Upper lobe of right lung (tissue), 1 donor: ENCODE data around the gene PPP1R27. TPM values are rescaled to one million over a fixed set of nuclear protein-coding genes. Genes with fewer than 3 reads are reported as not detected.
A peak's percentile ranks its signal among the peaks of the same experiment; 100 is the strongest.

Source experiments
- ATAC-seq: fragments of 200-7000 bp; cut with Tn5 transposase; one replicate; pipeline ENCODE4 v1.9.1; 2020; ENCODE audit warnings: mild to moderate bottlenecking, moderate library complexity
- DNase-seq: peaks from one replicate; pipeline ENCODE4 v3.0.0-alpha.2; 2020
- H3K27ac ChIP-seq: fragments of 200-600 bp; one replicate; pipeline ENCODE4 v1.8.0; 2022
- H3K27me3 ChIP-seq: fragments of 200-600 bp; one replicate; pipeline ENCODE4 v1.8.0; 2022; ENCODE audit warnings: mild to moderate bottlenecking
- H3K36me3 ChIP-seq: fragments of 200-600 bp; one replicate; pipeline ENCODE4 v1.8.0; 2022
- H3K4me1 ChIP-seq: fragments of 200-600 bp; one replicate; pipeline ENCODE4 v1.8.0; 2022
- H3K4me3 ChIP-seq: fragments of 200-600 bp; one replicate; pipeline ENCODE4 v1.8.0; 2022; ENCODE audit warnings: mild to moderate bottlenecking
- H3K9me3 ChIP-seq: fragments of 200-600 bp; one replicate; pipeline ENCODE4 v1.8.0; 2022
- CTCF ChIP-seq: fragments of 200-600 bp; IDR thresholded peaks from one replicate; pipeline ENCODE4 v1.8.0; 2022; ENCODE audit warnings: antibody characterized with exemption
- intact Hi-C: fragments of 100-400 bp; cut with DNase I; formaldehyde crosslinking; loops from one replicate; pipeline ENCODE4 v1.11.0; 2022
- total RNA-seq: library from RNA; stranded (reverse); fragmentation: NEBNext Ultra II Directional; extraction: Animal tissue kit (Norgen Biotek cat#: 25700); gene quantifications from one replicate; pipeline ENCODE4 v1.2.1, GENCODE V29; 2021
- donor health status: DM: no; HTN: yes; CAD: no; lungs with severe emphysema.

The PPP1R27 gene
- total RNA-seq, 1 donor from 2014 or later: not detected

GRCh38 chr17:81863833-81864768, 29.3 kb upstream of the PPP1R27 start:
- H3K9me3 ChIP-seq: no peaks in the 10 kb centered on the region
- H3K36me3 ChIP-seq: peaks cover 13% of the 10 kb centered on the region
- TF ChIP-seq CTCF: no peak
- DNase-seq: no peak
- H3K27me3 ChIP-seq: no peaks in the 10 kb centered on the region
- H3K4me1 ChIP-seq: peaks cover 33% of the 10 kb centered on the region
- intact Hi-C loops: no loop called here
- H3K4me3 ChIP-seq: no peak overlapping the region
- no peak for ATAC-seq
- H3K27ac ChIP-seq: no peak overlapping the region

- peaks cover 13% of the 10 kb centered on the region for H3K36me3 ChIP-seq
- H3K4me1 ChIP-seq: peaks cover 33% of the 10 kb centered on the region
- no peak overlapping the region for H3K4me3 ChIP-seq
- no peak for DNase-seq
- H3K9me3 ChIP-seq: no peaks in the 10 kb centered on the region
- ATAC-seq: no peak
- no peak for TF ChIP-seq CTCF
- no peak overlapping the region for H3K27ac ChIP-seq
- intact Hi-C loops: no loop called here
- no peaks in the 10 kb centered on the region for H3K27me3 ChIP-seq
Measured at GRCh38 chr17:81863123-81863675, 28.3 kb upstream of the PPP1R27 start.

- Histone ChIP-seq H3K27me3 (no peaks in the 10 kb centered on the region), H3K9me3 (no peaks in the 10 kb centered on the region), H3K4me3 (peak overlapping the region; percentile 67), H3K27ac (peak overlapping the region; percentile 98), H3K36me3 (peaks cover 31% of the 10 kb centered on the region), H3K4me1 (peaks cover 23% of the 10 kb centered on the region)
- ATAC-seq (peak; percentile 95), DNase-seq (peak; percentile 99)
- peak; percentile 25 for TF ChIP-seq CTCF
- intact Hi-C loops: no loop called here
Measured at GRCh38 chr17:81860756-81861568, 26.1 kb upstream of the PPP1R27 start.

GRCh38 chr17:81859906-81860755, 25.3 kb upstream of the PPP1R27 start, which contains the start of gene P4HB:
Gene P4HB, minus strand, starts transcription at chr17:81860535. Its CDS starts 64 bp downstream, at chr17:81860471.
- no peaks in the 10 kb centered on the region for H3K27me3 ChIP-seq
- no peak for ATAC-seq
- intact Hi-C loops: no loop called here
- H3K4me1 ChIP-seq: peaks cover 23% of the 10 kb centered on the region
- no peaks in the 10 kb centered on the region for H3K9me3 ChIP-seq
- peaks cover 38% of the 10 kb centered on the region for H3K36me3 ChIP-seq
- H3K27ac ChIP-seq: peak within 1 kb of the TSS; percentile 98
- no peak for TF ChIP-seq CTCF
- DNase-seq: peak; percentile 99
- H3K4me3 ChIP-seq: peak within 1 kb of the TSS; percentile 93
